Osteoblast (primary cell): ENCODE results near the gene NUDT14. TPM values are rescaled to one million over a fixed set of nuclear protein-coding genes. Genes with fewer than 3 reads are reported as not detected.

Experiments
- DNase-seq: peaks from one replicate; pipeline ENCODE4 v3.0.0; 2011; ENCODE audit warnings: low spot score, mixed read lengths; ENCODE audit not compliant: insufficient read length; ENCODE audit errors: missing footprints
- H2AFZ ChIP-seq: 2 replicates; pipeline ENCODE4 v1.6.0; 2011; ENCODE audit warnings: mild to moderate bottlenecking, low read length
- H3K27ac ChIP-seq: 2 replicates; pipeline ENCODE4 v1.5.1; 2011; ENCODE audit warnings: mild to moderate bottlenecking, low read depth, low read length, moderate library complexity
- H3K27me3 ChIP-seq: 2 replicates; pipeline ENCODE4 v1.6.0; 2012; ENCODE audit warnings: mild to moderate bottlenecking, control low read depth, inconsistent platforms, low read length, moderate library complexity; ENCODE audit not compliant: insufficient read depth
- H3K36me3 ChIP-seq: 2 replicates; pipeline ENCODE4 v1.5.1; 2011; ENCODE audit warnings: mild to moderate bottlenecking, low read length, control low read depth, moderate library complexity; ENCODE audit not compliant: insufficient read depth
- H3K4me1 ChIP-seq: 2 replicates; pipeline ENCODE4 v1.5.1; 2011; ENCODE audit warnings: mild to moderate bottlenecking, low read length, control low read depth, moderate library complexity; ENCODE audit not compliant: insufficient read depth
- H3K4me2 ChIP-seq: 2 replicates; pipeline ENCODE4 v1.6.0; 2011; ENCODE audit warnings: mild to moderate bottlenecking, low read length; ENCODE audit not compliant: insufficient read depth
- H3K4me3 ChIP-seq: fragments of 200-600 bp; sonication (generic); 3 replicates; pipeline ENCODE4 v1.5.1; 2012; ENCODE audit warnings: mild to moderate bottlenecking, low read length, inconsistent platforms; ENCODE audit not compliant: insufficient read depth
- H3K79me2 ChIP-seq: 2 replicates; pipeline ENCODE4 v1.6.0; 2012; ENCODE audit warnings: mild to moderate bottlenecking, low read length, control low read depth, inconsistent platforms; ENCODE audit not compliant: insufficient read depth
- H3K9me3 ChIP-seq: 2 replicates; pipeline ENCODE4 v1.5.1; 2011; ENCODE audit warnings: low read depth, low read length, control low read depth
- H4K20me1 ChIP-seq: 2 replicates; pipeline ENCODE4 v1.6.0; 2012; ENCODE audit warnings: mild to moderate bottlenecking, low read length, control low read depth; ENCODE audit not compliant: insufficient read depth
- CTCF ChIP-seq: IDR thresholded peaks from 2 replicates; pipeline ENCODE4 v1.5.1; 2011; ENCODE audit warnings: mild to moderate bottlenecking, low read depth, low read length, moderate library complexity; ENCODE audit errors: extremely low read depth
- total RNA-seq: library from RNA; depleted of rRNA; stranded (reverse); fragments of >200 nt; gene quantifications from 2 replicates; pipeline ENCODE4 v1.2.3, GENCODE V29; 2012

NUDT14 gene
- total RNA-seq, 1 donor, result 15.9 TPM

- H3K79me2 ChIP-seq, result no peaks in the 10 kb centered on the region
- no peak for TF ChIP-seq CTCF
- no peaks in the 10 kb centered on the region for H4K20me1 ChIP-seq
Observed at GRCh38 chr14:105185001-105185400, 3.9 kb upstream of the NUDT14 start.

GRCh38 chr14:105184461-105184860 is 3.3 kb upstream of the NUDT14 start:
- H3K4me1 ChIP-seq, result no peaks in the 10 kb centered on the region
- no peaks in the 10 kb centered on the region for H4K20me1 ChIP-seq

More at GRCh38 chr14:105185001-105185400, 3.9 kb upstream of the NUDT14 start:
- H3K4me2 ChIP-seq, result no peak overlapping the region
- no peak overlapping the region for H3K4me3 ChIP-seq
- no peaks in the 10 kb centered on the region for H3K4me1 ChIP-seq
- H3K27ac ChIP-seq, result no peak overlapping the region
- H3K27me3 ChIP-seq, result peaks cover 4% of the 10 kb centered on the region
- no peak overlapping the region for H2AFZ ChIP-seq
- DNase-seq, result no peak
- H3K36me3 ChIP-seq, result no peaks in the 10 kb centered on the region
- H3K9me3 ChIP-seq, result no peaks in the 10 kb centered on the region

GRCh38 chr14:105182296-105183020 is 1.3 kb upstream of the NUDT14 start:
- Histone ChIP-seq H2AFZ (no peak overlapping the region), H4K20me1 (no peaks in the 10 kb centered on the region), H3K9me3 (no peaks in the 10 kb centered on the region), H3K36me3 (no peaks in the 10 kb centered on the region), H3K4me2 (no peak overlapping the region), H3K79me2 (no peaks in the 10 kb centered on the region), H3K4me1 (no peaks in the 10 kb centered on the region), H3K27ac (no peak overlapping the region), H3K4me3 (no peak overlapping the region), H3K27me3 (peaks cover 4% of the 10 kb centered on the region)
- DNase-seq, result no peak
- no peak for TF ChIP-seq CTCF

More at GRCh38 chr14:105184461-105184860, 3.3 kb upstream of the NUDT14 start:
- Histone ChIP-seq H3K79me2 (no peaks in the 10 kb centered on the region), H3K27ac (no peak overlapping the region), H3K27me3 (peaks cover 4% of the 10 kb centered on the region), H3K4me3 (no peak overlapping the region), H2AFZ (no peak overlapping the region), H3K4me2 (no peak overlapping the region), H3K36me3 (no peaks in the 10 kb centered on the region), H3K9me3 (no peaks in the 10 kb centered on the region)
- TF ChIP-seq CTCF, result no peak
- DNase-seq, result no peak

GRCh38 chr14:105181549-105182295 is 610 bp upstream of the NUDT14 start:
- H3K4me3 ChIP-seq, result no peak overlapping the region
- H2AFZ ChIP-seq, result no peak overlapping the region
- no peaks in the 10 kb centered on the region for H3K36me3 ChIP-seq
- no peaks in the 10 kb centered on the region for H3K9me3 ChIP-seq
- no peaks in the 10 kb centered on the region for H3K4me1 ChIP-seq
- no peak overlapping the region for H3K27ac ChIP-seq
- no peaks in the 10 kb centered on the region for H3K79me2 ChIP-seq
- DNase-seq, result no peak
- TF ChIP-seq CTCF, result no peak
- H3K4me2 ChIP-seq, result no peak overlapping the region
- no peaks in the 10 kb centered on the region for H4K20me1 ChIP-seq
- H3K27me3 ChIP-seq, result peaks cover 4% of the 10 kb centered on the region
